Dedifferentiated amniotic fluid mesenchymal stem cell (primary cell): ENCODE results near the gene ZBTB46.
A peak's percentile ranks its signal among the peaks of the same experiment; 100 is the strongest.
"Not testable (repeated sequence)": the region's sequence is repeated elsewhere in the genome, so short reads cannot be mapped to it uniquely, and the experiment has no call there.

Experiments
- DNase-seq: peaks from one replicate; pipeline ENCODE4 v3.0.0-alpha.2; 2016; ENCODE audit errors: extremely low spot score

ZBTB46 gene

DNA sequence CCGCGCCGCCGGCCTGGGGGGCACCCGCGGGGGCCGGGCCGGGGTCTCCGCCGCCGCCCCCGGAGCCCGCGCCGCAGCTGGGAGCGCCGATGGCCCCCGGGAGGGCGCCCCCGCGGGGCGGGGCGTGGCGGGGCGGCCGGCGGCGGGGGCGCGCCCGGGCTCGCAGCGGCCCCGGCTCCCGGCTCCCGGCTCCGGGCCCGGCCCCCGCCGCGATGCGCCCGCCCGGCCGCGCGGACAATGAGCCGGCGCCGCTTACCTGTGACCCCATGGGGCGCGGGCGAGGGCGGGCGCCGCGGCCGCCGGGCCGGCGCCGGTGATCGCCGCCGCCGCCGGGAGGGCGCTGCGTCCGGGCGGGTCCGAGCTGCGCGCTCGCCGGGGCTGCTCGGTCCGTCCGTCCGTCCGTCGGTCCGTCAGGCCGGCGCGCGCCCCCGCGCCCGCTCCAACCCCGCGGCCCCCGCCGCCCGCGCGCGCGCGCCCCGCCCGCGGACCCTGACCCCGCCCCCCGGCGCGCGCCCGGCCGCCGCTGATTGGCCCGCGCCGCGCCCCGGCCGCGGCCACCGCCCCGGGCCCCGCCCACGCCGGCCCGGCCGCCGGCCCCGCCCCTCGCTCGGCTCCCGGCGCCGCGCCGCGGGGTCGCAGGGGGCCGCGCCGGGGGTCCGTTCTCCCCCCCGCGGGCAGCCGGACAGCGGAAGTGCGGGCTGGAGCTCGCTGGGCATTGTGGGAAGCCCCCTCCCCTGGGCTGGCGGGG, at the start of gene ZBTB46:
TSS of gene ZBTB46 (minus strand) at position 424 of the 748 bp plus-strand sequence. CDS start 40,507 bp downstream, outside the sequence.
- DNase-seq = no peak

DNA sequence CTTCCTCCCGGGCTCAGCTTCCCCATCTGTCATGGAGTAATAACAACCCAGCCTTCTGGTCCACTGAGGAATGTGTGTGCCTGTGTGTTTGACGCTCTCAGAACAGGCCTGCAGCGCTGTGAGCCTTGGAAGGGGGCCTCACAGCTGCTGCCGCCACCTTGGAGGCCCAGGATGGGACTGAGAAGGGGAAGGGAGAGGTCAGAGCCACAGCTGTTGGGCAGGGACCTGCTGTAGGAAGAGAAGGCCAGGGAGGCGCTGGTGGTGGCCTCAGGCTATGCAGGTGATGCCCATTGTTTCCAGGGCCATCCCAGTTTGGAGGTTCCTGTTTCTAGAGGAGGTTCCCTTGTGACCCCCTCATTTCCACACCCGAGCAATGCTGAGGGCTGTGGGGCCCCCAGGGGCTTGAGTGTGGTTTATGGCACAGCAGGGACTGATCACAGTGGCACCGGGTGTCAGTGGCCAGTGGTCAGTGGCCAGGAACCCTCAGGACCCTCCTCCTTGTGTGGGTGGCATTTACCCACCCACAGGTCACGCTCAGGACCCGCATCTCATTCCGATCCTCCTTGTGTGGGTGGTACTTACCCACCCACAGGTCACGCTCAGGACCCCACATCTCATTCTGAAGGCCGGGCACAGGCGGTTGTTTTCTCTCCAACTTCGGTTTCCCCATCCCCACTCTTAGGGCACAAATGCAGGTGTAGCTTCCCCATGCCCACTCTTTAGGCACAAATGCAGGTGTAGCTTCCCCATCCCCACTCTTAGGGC, 48.0 kb upstream of the ZBTB46 start:
- no peak for DNase-seq

DNA sequence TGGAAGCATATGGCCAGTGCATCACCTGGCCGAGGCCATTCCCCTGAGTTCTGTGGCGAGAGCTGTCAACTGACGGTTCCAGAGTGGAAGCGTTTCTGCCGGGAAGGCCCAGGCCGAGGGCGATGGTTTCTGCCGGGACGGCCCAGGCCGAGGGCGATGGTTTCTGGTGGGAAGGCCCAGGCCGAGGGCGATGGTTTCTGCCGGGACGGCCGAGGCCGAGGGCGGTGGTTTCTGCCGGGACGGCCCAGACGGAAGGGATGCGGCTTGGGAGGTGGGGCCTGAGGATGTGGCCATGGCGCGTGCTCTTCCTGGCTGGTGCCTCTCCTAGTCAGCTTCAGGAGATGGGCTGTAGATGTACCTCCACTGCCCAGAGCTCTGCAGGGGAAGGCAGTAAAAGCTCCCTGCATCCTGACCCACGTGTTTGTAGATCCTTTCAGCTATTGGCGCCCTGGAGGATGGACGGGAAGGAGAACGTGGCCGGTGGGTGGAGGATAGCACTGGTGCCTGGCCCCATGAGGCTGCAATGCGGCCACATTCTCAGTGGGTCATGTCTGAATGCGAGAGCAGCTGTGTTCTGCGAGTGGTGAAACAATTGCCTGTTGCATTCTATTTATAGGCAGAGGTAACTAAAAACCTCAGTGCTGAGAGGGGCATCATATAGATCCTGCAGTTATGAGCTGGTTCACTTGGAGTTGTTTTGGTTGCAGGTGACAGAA, 46.8 kb upstream of the ZBTB46 start:
- DNase-seq = no peak

GRCh38 chr20:63876489-63877036, 45.5 kb upstream of the ZBTB46 start:
- DNase-seq = no peak

DNA sequence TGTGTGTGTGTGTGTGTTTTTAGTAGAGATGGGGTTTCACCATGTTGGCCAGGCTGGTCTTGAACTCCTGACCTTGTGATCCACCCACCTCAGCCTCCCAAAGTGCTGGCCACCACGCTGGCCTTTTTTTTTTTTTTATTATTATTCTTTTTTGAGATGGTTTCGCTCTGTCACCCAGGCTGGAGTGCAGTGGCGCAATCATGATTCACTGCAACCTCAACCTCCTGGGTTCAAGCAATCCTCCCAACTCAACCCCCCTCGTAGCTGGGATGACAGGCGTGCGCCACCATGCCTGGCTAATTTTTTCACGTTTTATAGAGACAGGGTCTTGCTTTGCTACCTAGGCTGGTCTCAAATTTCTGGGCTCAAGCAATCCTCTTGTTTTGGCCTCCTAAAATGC, 43.2 kb upstream of the ZBTB46 start:
- not testable (repeated sequence) for DNase-seq

- DNase-seq = no peak
Measured at GRCh38 chr20:63873477-63873971, 42.5 kb upstream of the ZBTB46 start.

DNA sequence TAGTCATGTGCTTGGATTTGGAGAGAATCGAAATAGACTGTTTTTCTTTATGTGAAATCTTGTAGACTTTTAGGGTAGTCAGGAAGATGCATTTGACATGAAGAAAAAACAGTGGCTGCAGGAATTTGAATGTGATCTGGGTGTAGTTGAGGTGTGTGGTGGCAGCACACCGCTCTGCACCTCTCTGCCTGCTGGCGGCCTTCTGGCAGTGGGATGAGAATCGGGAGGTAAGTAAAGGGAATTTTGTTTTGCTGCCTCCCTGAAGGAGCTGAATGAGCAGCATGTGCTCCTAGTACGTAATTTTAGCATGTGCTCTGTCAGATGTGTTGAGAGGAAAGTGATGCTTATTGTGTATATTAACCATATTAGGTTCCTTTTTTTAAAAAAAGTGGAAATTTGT, 37.2 kb upstream of the ZBTB46 start:
- DNase-seq = no peak

DNA sequence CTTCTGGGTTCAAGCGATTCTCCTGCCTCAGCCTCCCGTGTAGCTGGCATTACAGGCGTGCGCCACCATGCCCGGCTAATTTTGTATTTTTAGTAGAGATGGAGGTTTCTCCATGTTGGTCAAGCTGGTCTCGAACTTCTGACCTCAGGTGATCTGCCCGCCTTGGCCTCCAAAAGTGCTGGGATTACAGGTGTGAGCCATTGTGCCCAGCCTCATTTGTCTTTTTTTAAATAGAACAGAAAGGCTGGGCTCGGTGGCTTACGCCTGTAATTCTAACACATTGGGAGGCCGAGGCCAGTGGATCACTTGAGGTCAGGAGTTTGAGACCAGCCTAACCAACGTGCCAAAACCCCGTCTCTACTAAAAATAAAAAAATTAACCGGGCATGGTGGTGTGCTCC, 36.0 kb upstream of the ZBTB46 start:
- DNase-seq = not testable (repeated sequence)

DNA sequence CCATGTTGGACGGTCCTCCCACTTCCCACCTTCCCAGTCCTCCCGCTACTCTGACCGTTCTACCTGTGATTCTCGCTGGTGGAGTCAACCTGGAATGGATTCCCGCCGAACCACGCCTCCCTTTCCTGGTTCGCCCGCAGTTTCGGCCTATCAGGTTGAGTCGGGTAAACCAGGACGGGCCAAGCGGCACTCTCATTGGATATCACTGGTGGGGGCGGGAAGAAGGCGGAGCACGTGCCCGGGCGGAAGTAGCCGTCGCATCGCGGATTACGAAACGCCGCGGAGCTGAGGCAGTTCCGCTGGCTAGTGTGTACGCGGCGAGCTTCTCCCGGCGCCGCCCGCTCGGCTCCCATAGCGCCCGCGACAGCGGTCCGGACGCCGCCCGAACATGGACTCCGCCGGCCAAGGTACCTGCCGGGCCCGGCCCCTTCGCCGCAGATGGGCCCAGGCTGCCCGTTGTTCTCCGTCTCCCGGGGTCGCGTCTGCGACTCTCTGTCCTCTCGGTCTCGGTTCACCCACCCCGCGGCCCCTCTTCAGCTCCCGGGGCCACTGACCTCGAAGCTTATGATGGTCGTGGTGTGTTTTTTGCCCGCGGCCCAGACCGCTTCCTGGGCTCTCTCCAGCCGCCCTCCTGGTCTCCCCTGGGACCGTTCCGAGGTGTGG, 34.0 kb upstream of the ZBTB46 start, which contains the start of gene TPD52L2:
TSS of gene TPD52L2 (plus strand) at position 293 of the 663 bp plus-strand sequence. CDS start at position 389, 96 bp downstream.
- peak; percentile 97 for DNase-seq

DNA sequence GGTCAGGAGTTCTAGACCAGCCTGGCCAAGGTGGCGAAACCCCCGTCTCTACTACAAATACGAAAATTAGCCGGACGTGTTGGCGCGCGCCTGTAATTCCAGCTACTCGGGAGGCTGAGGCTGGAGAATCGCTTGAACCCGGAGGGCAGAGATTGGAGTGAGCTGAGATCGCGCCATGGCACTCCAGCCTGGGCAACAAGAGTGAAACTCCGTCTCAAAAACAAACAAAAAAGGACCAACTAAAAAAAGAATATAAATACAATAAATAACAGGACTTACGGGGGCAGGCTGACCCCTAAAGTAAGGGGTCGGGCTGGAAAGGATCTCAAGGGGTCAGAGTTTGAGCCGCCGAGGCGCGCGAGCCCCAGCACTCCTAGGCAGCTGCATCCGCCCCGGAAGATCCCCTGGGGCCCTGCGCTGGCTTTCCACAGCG, 33.5 kb upstream of the ZBTB46 start:
- no peak for DNase-seq

- peak; percentile 46 for DNase-seq
Measured at GRCh38 chr20:63863798-63864544, 32.9 kb upstream of the ZBTB46 start.

DNA sequence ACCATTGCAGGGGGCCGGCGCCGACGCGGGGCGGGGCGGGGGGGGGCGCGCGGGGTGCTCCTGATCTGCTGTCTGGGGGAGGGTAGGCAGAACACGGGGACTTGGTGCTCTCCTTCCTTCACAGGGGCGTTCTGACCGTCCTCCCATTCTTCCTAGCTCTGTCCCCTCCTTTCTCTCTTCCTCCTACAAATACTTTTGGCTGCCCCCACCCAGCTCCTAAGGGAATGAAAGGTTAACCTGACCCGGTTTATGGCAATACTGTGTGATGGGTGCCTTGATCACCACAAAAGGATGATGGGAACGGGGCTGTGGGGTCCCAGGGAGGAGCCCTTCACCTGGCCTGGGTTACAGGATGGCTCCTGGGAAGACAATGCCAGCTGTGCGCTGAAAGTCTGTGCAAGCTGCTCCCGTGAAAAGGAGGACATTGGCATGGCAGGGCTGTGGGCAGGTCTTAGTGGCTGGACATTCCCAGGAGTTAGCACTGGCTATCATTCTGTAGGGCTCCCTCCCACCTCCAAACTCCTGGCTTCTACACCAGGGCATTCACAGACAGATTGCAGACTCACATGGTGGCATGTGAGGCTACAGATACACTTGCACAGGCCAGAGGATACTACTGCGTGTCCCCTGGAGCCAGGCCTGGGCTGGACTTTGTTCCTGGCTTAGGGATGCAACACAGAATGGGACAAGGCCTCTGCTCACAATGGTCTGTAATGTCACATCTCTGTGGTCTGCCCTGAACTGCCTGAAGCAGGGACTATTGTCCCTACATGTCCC, 32.1 kb upstream of the ZBTB46 start:
- DNase-seq = no peak

GRCh38 chr20:63861981-63862901, 31.2 kb upstream of the ZBTB46 start:
- no peak for DNase-seq

GRCh38 chr20:63861365-63861934, 30.4 kb upstream of the ZBTB46 start, which contains the start of gene ABHD16B:
ABHD16B (plus strand) TSS chr20:63861498; CDS start chr20:63861541, 43 bp downstream.
- DNase-seq = no peak

GRCh38 chr20:63860325-63861051, 29.4 kb upstream of the ZBTB46 start:
- DNase-seq = no peak

DNA sequence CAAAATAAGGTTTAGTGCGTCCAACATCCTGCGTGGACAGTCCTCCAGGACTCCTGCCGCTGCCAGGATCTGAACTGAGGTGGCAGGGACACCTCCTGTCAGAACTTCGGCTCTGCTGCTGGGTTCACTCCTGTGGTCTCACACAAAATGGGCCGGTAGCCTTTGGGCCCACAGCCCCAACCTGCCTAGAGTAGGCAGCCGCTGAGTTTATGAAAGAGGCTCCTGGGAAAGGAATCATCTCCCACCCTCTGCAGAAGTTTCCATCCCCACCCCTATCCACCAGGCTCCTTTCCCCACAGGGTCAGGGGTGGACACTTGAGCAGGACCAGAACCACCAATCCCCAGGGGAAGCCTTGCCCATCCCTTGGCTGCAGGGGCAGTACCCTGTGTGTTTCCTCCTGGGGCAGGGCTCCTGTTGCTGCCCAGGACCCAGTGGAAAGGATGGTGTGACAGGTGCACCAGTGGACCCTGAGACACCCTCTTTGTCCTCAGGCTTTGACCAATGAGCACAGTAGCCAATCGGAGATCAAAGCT, 28.2 kb upstream of the ZBTB46 start:
- no peak for DNase-seq
